Ectodermal cell (in vitro differentiated cells): ENCODE measurements around the gene KCNC1.

Source experiments
- H3K27ac ChIP-seq: 2 replicates; pipeline ENCODE4 v1.7.0; 2013; ENCODE audit warnings: mild to moderate bottlenecking, low read depth, low read length; ENCODE audit not compliant: insufficient read depth, poor library complexity, severe bottlenecking
- H3K27me3 ChIP-seq: 2 replicates; pipeline ENCODE4 v1.7.0; 2013; ENCODE audit warnings: mild to moderate bottlenecking, low read length; ENCODE audit not compliant: insufficient read depth, control insufficient read depth, poor library complexity, severe bottlenecking
- H3K36me3 ChIP-seq: one replicate; pipeline ENCODE4 v1.7.0; 2013; ENCODE audit warnings: low read length; ENCODE audit not compliant: control insufficient read depth, insufficient read depth
- H3K4me1 ChIP-seq: one replicate; pipeline ENCODE4 v1.7.0; 2013; ENCODE audit warnings: low read length; ENCODE audit not compliant: control insufficient read depth, insufficient read depth
- H3K4me3 ChIP-seq: 2 replicates; pipeline ENCODE4 v1.7.0; 2013; ENCODE audit warnings: low read depth, low read length, control low read depth; ENCODE audit not compliant: insufficient read depth
- H3K9me3 ChIP-seq: 2 replicates; pipeline ENCODE4 v1.7.0; 2013; ENCODE audit warnings: mild to moderate bottlenecking, low read length, moderate library complexity; ENCODE audit not compliant: control insufficient read depth
- WGBS, 2 experiments: methylation state at CpG; one replicate each; pipeline ENCODE4 v1.1.7; 2013; ENCODE audit warnings: missing lambda C conversion rate in 2 of 2; 5-methylcytosine and 5-hydroxymethylcytosine counted together

KCNC1 gene

GRCh38 chr11:17724020-17724908, 10.3 kb upstream of the KCNC1 start:
- H3K4me1 ChIP-seq, result peaks cover 8% of the 10 kb centered on the region
- H3K27ac ChIP-seq, result no peak overlapping the region
- 80 to 85% methylated on average over 10 of the region's 10 CpGs for whole genome bisulfite sequencing, 2 experiments
- no peaks in the 10 kb centered on the region for H3K36me3 ChIP-seq
- no peak overlapping the region for H3K4me3 ChIP-seq
- H3K9me3 ChIP-seq, result no peaks in the 10 kb centered on the region
- H3K27me3 ChIP-seq, result peaks cover 74% of the 10 kb centered on the region

- H3K4me3 ChIP-seq, result no peak overlapping the region
- peaks cover 67% of the 10 kb centered on the region for H3K27me3 ChIP-seq
- H3K27ac ChIP-seq, result no peak overlapping the region
- H3K4me1 ChIP-seq, result peaks cover 8% of the 10 kb centered on the region
- 77 to 79% methylated on average over 2 of the region's 2 CpGs for WGBS, 2 experiments
- no peaks in the 10 kb centered on the region for H3K36me3 ChIP-seq
- H3K9me3 ChIP-seq, result no peaks in the 10 kb centered on the region
Observed at GRCh38 chr11:17725174-17725573, 9.4 kb upstream of the KCNC1 start.

GRCh38 chr11:17730137-17730536, 4.4 kb upstream of the KCNC1 start:
- Histone ChIP-seq H3K4me3 (no peak overlapping the region), H3K27me3 (peaks cover 51% of the 10 kb centered on the region), H3K36me3 (no peaks in the 10 kb centered on the region), H3K27ac (no peak overlapping the region), H3K9me3 (no peaks in the 10 kb centered on the region), H3K4me1 (peaks cover 3% of the 10 kb centered on the region)
- WGBS, 2 experiments, result 82 to 84% methylated on average over 2 of the region's 2 CpGs

DNA sequence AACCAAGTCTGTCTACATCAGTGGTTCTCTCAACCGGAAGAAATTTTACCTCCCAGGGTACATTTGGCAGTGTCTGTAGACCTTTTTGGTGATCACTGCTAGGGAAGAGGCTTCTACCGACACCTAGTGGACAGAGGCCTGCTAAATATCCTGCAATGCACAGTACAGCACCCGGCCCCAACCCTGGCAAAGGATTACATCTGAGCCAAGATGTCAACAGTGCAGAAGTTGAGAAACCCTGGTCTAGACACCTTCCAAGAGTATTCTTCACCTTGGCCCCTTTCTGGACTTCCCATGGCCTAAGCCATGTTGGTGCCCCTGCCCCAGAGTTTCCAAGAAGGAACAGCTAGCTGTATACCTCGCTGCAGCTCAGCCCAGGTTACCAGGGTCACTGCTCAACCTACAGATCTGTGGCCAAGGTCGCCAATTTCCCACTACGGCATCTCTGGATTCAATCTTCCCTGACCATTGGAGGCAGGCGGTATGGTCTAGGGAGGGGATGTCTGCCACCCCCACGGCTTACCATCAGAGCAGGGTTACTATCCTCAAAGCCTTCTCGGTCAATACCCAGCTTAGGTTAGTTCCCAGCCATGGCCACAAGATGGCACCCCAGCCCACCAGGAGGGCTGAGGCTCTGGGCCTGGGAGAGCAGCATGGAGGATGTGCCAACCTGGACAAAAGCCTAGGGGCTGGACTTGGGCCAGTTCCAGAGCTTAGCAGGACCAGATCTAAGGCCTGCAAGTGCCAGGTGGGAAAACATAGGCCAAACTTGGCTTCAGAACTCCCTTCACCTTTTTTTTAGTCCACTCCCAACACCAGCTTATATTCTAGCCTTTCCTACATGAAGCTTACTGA, 3.7 kb upstream of the KCNC1 start:
- Histone ChIP-seq H3K4me1 (peaks cover 3% of the 10 kb centered on the region), H3K27ac (no peak overlapping the region), H3K9me3 (no peaks in the 10 kb centered on the region), H3K4me3 (no peak overlapping the region), H3K36me3 (no peaks in the 10 kb centered on the region), H3K27me3 (peaks cover 58% of the 10 kb centered on the region)
- WGBS, 2 experiments, result 22 to 25% methylated on average over 9 of the region's 9 CpGs

GRCh38 chr11:17733261-17733660, 1.3 kb upstream of the KCNC1 start:
- 91 to 92% methylated on average over 4 of the region's 4 CpGs for WGBS, 2 experiments
- no peak overlapping the region for H3K27ac ChIP-seq
- peaks cover 71% of the 10 kb centered on the region for H3K27me3 ChIP-seq
- peaks cover 15% of the 10 kb centered on the region for H3K4me1 ChIP-seq
- no peaks in the 10 kb centered on the region for H3K9me3 ChIP-seq
- H3K4me3 ChIP-seq, result no peak overlapping the region
- no peaks in the 10 kb centered on the region for H3K36me3 ChIP-seq

DNA sequence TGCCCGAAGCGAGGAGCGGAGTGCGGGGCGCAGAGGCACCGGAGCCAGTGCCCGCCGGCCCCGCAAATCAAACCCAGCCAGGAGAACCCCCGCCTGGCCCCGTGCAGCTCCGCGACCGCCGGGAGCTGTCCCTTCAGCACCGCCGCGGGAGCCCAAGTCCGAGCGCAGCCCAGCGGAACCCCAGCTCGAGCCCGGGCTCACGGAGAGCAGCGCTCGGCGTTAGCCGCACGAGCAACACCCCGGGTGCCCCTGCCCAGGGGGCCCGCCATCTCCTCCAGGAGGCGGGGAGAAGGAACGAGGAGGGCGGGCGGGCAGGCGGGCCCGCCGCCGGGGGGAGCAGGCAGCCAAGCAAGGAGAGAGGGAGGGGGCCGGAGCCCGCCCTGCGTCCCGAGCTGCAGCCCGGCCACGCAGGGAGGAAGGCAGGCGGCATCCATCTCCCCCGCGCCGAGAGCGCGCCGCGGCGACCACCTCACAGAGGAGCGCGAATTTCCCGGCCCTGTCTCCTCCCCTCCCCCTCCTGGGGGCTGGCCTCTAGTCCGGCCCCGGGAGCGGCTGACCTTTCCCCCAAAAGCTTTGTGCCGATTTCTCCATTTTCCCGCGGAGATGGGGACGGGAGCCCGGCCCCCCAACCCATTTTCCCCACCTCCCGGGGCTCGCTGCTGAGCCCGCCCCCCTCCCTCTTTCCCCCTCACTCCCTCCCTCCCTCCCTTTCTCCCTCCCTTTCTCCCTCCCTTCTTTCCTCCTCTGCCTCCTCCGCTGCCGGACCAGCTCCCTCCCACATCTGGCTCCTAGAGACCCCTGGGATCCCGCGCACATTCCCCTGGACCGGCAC, 621 bp downstream of the KCNC1 start:
- Histone ChIP-seq H3K4me3 (peak overlapping the region; percentile 45), H3K27ac (no peak overlapping the region), H3K36me3 (no peaks in the 10 kb centered on the region), H3K9me3 (no peaks in the 10 kb centered on the region), H3K4me1 (peaks cover 29% of the 10 kb centered on the region), H3K27me3 (peaks cover 70% of the 10 kb centered on the region)
- 0 to 1% methylated on average over 72 to 73 of the region's 73 CpGs for WGBS, 2 experiments

DNA sequence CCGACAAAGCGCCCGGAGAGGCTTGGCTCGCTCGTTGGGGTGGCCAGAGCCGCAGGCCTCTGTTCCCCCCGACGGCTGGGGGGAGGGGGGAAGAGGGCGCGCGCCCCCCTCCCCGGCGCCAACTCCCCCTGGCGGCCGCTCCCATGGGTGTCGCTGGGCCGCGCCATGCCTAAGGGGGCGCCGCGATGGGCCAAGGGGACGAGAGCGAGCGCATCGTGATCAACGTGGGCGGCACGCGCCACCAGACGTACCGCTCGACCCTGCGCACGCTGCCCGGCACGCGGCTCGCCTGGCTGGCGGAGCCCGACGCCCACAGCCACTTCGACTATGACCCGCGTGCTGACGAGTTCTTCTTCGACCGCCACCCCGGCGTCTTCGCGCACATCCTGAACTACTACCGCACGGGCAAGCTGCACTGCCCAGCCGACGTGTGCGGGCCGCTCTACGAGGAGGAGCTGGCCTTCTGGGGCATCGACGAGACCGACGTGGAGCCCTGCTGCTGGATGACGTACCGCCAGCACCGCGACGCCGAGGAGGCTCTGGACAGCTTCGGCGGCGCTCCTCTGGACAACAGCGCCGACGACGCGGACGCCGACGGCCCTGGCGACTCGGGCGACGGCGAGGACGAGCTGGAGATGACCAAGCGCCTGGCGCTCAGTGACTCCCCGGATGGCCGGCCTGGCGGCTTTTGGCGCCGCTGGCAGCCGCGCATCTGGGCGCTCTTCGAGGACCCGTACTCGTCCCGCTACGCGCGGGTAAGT, 1.4 kb downstream of the KCNC1 start:
- H3K4me1 ChIP-seq, result peaks cover 26% of the 10 kb centered on the region
- H3K36me3 ChIP-seq, result no peaks in the 10 kb centered on the region
- 41 to 43% methylated on average over 102 of the region's 102 CpGs for WGBS, 2 experiments
- H3K27ac ChIP-seq, result no peak overlapping the region
- H3K4me3 ChIP-seq, result no peak overlapping the region
- H3K27me3 ChIP-seq, result peaks cover 70% of the 10 kb centered on the region
- no peaks in the 10 kb centered on the region for H3K9me3 ChIP-seq

DNA sequence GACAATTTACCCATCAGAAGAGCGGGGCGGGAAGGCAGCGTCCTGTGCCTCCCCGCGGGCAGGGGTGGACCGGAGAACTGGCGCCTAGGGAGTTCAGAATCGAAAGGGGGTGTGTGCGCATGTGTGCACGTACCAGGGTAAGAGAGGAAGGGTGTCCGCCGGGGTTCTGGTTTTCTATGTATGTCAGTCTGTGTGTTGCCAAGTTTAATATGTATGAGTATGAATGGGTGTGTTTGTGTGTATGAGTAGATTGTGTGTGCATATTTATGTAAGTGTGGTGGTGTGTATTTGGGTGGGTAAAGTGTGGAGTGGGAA, 2.0 kb downstream of the KCNC1 start:
- peaks cover 26% of the 10 kb centered on the region for H3K4me1 ChIP-seq
- H3K4me3 ChIP-seq, result no peak overlapping the region
- H3K9me3 ChIP-seq, result no peaks in the 10 kb centered on the region
- no peaks in the 10 kb centered on the region for H3K36me3 ChIP-seq
- 77 to 82% methylated on average over 12 of the region's 12 CpGs for WGBS, 2 experiments
- peaks cover 68% of the 10 kb centered on the region for H3K27me3 ChIP-seq
- no peak overlapping the region for H3K27ac ChIP-seq

- H3K36me3 ChIP-seq, result no peaks in the 10 kb centered on the region
- WGBS, 2 experiments, result 84 to 85% methylated on average over 14 to 15 of the region's 15 CpGs
- H3K4me3 ChIP-seq, result no peak overlapping the region
- no peaks in the 10 kb centered on the region for H3K9me3 ChIP-seq
- no peak overlapping the region for H3K27ac ChIP-seq
- H3K4me1 ChIP-seq, result peaks cover 26% of the 10 kb centered on the region
- H3K27me3 ChIP-seq, result peaks cover 64% of the 10 kb centered on the region
Observed at GRCh38 chr11:17736930-17737817, 2.6 kb downstream of the KCNC1 start.
